ENCODE results near the gene COL4A2.

DNA sequence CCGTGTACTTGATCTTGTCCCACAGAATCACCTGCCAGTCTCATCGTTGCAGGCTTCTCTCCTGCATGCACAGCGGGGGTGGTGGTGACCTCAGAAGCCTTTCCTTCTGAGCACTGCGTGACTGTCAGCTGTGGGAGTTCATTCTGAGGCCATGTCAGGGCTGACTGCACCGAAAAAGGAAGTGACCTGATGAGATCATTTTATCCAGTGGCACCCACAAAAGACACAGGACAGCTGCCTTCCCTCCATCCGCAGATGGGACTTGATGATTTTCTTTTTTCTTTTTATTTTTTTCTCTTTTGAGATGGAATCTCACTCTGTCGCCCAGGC is 164.7 kb downstream of the COL4A2 start:
- TF ChIP-seq, protein P1, sequence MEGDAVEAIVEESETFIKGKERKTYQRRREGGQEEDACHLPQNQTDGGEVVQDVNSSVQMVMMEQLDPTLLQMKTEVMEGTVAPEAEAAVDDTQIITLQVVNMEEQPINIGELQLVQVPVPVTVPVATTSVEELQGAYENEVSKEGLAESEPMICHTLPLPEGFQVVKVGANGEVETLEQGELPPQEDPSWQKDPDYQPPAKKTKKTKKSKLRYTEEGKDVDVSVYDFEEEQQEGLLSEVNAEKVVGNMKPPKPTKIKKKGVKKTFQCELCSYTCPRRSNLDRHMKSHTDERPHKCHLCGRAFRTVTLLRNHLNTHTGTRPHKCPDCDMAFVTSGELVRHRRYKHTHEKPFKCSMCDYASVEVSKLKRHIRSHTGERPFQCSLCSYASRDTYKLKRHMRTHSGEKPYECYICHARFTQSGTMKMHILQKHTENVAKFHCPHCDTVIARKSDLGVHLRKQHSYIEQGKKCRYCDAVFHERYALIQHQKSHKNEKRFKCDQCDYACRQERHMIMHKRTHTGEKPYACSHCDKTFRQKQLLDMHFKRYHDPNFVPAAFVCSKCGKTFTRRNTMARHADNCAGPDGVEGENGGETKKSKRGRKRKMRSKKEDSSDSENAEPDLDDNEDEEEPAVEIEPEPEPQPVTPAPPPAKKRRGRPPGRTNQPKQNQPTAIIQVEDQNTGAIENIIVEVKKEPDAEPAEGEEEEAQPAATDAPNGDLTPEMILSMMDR (conservative IDR thresholded peaks at IDR 0.05; ENCODE audit: low read depth, low read length) = no peak
- TF ChIP-seq EZH2 (IDR thresholded peaks at IDR 0.05; ENCODE audit: low read length, unreplicated experiment) = no peak
